ENCODE results near the gene MTA3.

Gene MTA3

GRCh38 chr2:42799881-42800280 lies 231.4 kb downstream of the MTA3 start:
- in situ Hi-C loops (cut with MboI; ENCODE audit: low sequenced_read_pairs), result no loop called here

GRCh38 chr2:42800461-42800962 lies 232.1 kb downstream of the MTA3 start:
- in situ Hi-C loops (cut with MboI; ENCODE audit: low sequenced_read_pairs), result no loop called here

DNA sequence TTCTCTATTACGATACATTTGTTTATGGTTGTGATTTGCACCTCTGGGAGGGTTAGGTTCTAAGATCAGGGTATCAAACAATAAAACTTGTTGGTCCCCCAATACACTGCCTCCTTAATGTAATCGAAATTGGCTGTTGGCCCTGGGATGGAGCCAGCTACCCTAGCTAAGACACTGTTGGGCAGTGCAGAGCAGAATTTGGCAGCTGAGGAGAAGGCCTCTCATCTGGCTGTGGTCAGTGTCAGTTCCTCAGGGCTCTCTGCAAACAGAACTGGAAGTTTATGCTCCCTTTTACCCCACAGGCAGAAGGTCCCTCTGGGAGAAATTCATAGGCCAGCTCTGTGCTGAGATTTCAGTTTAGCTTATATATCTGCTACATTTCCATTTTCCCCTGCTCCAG lies 232.5 kb downstream of the MTA3 start:
- in situ Hi-C loops (cut with MboI; ENCODE audit: low sequenced_read_pairs), result no loop called here

DNA sequence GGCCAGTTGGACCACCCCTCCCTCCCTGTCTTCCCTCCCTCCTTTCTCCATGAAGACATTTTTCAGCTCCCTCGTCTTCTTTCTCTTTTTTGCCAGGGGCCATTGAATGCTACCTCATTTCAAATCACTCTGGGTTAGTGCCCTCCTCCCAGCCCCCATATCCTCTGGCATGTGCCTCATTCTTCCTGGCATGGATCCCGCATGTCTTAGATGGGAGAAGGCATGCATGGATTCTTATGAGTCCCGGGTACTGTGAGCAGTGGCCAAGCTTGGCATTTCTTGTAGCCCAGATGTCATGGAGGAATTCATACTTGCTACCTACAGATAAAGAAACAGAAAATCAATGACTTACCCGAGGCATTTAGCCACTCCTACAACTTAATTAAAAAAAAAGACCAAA lies 232.9 kb downstream of the MTA3 start:
- in situ Hi-C loops (cut with MboI; ENCODE audit: low sequenced_read_pairs), result no loop called here

- in situ Hi-C loops (cut with MboI; ENCODE audit: low sequenced_read_pairs), result no loop called here
These were observed 233.7 kb downstream of the MTA3 start for GRCh38 chr2:42802150-42802549.

GRCh38 chr2:42804338-42804737 lies 235.9 kb downstream of the MTA3 start:
- in situ Hi-C loops (cut with MboI; ENCODE audit: low sequenced_read_pairs), result no loop called here

- in situ Hi-C loops (cut with MboI; ENCODE audit: low sequenced_read_pairs), result no loop called here
These were observed 236.5 kb downstream of the MTA3 start for GRCh38 chr2:42804891-42805290.

Data from hTERT RPE-1 (cell line).